SKM-1 (cell line): ENCODE data around the gene NANP.
"Not testable (repeated sequence)": the region's sequence is repeated elsewhere in the genome, so short reads cannot be mapped to it uniquely, and the experiment has no call there.

ENCODE experiments used
- DNase-seq: peaks from one replicate; lab custom pipeline; 2025; ENCODE audit not compliant: unreplicated experiment; lab: John Stamatoyannopoulos, UW

NANP gene

GRCh38 chr20:25623736-25624499 is at the start of gene NANP:
Gene NANP, minus strand, starts transcription at chr20:25624014. Its CDS starts 66 bp downstream, at chr20:25623948.
- peak; percentile 94 for DNase-seq

- DNase-seq: no peak
Measured at GRCh38 chr20:25672659-25673235, 48.9 kb upstream of the NANP start.

GRCh38 chr20:25669826-25670422 is 46.1 kb upstream of the NANP start:
- no peak for DNase-seq

GRCh38 chr20:25668446-25668845 is 44.6 kb upstream of the NANP start:
- no peak for DNase-seq

- DNase-seq: no peak
Measured at GRCh38 chr20:25659999-25660398, 36.2 kb upstream of the NANP start.

- DNase-seq: no peak
Measured at GRCh38 chr20:25654487-25654886, 30.7 kb upstream of the NANP start.

- not testable (repeated sequence) for DNase-seq
Measured at GRCh38 chr20:25652866-25653265, 29.1 kb upstream of the NANP start.

- DNase-seq: no peak
Measured at GRCh38 chr20:25644814-25645213, 21.0 kb upstream of the NANP start.

- no peak for DNase-seq
Measured at GRCh38 chr20:25643716-25644115, 19.9 kb upstream of the NANP start.

- no peak for DNase-seq
Measured at GRCh38 chr20:25637247-25637646, 13.4 kb upstream of the NANP start.

GRCh38 chr20:25632940-25633790 is 9.4 kb upstream of the NANP start:
- no peak for DNase-seq

GRCh38 chr20:25630615-25631014 is 6.8 kb upstream of the NANP start:
- not testable (repeated sequence) for DNase-seq

GRCh38 chr20:25629816-25630499 is 6.1 kb upstream of the NANP start:
- DNase-seq: no peak

GRCh38 chr20:25626779-25627178 is 3.0 kb upstream of the NANP start:
- no peak for DNase-seq

GRCh38 chr20:25624500-25624939 is 706 bp upstream of the NANP start:
- no peak for DNase-seq

- DNase-seq: no peak
Measured at GRCh38 chr20:25623225-25623735, 534 bp downstream of the NANP start.

- DNase-seq: peak; percentile 9
Measured at GRCh38 chr20:25622450-25623224, 1.2 kb downstream of the NANP start.

GRCh38 chr20:25622049-25622448 is 1.8 kb downstream of the NANP start:
- DNase-seq: no peak

GRCh38 chr20:25619514-25619913 is 4.3 kb downstream of the NANP start:
- no peak for DNase-seq

GRCh38 chr20:25608774-25609173 is 15.0 kb downstream of the NANP start:
- no peak for DNase-seq
